CD4-positive, alpha-beta T cell treated with Interleukin-21 for 1 hour (primary cell): ENCODE data around the gene TXNRD1.
"Not testable (repeated sequence)": the region's sequence is repeated elsewhere in the genome, so short reads cannot be mapped to it uniquely, and the experiment has no call there.

Experiments
- DNase-seq: peaks from one replicate; pipeline ENCODE4 v3.0.0-alpha.2; 2020

Gene TXNRD1

GRCh38 chr12:104215638-104216297, at the start of gene TXNRD1:
Gene TXNRD1, plus strand, starts transcription at chr12:104215779. Its CDS starts 24 bp downstream, at chr12:104215803.
- peak; percentile 84 for DNase-seq

- DNase-seq = no peak
These were observed 49.8 kb upstream of the TXNRD1 start for GRCh38 chr12:104165801-104166200.

GRCh38 chr12:104166465-104166864, 49.1 kb upstream of the TXNRD1 start:
- no peak for DNase-seq

- DNase-seq = no peak
These were observed 47.8 kb upstream of the TXNRD1 start for GRCh38 chr12:104167519-104168458.

GRCh38 chr12:104168596-104168995, 47.0 kb upstream of the TXNRD1 start:
- no peak for DNase-seq

- DNase-seq = no peak
These were observed 43.6 kb upstream of the TXNRD1 start for GRCh38 chr12:104171785-104172569.

- DNase-seq = no peak
These were observed 43.0 kb upstream of the TXNRD1 start for GRCh38 chr12:104172570-104172947.

GRCh38 chr12:104173804-104174203, 41.8 kb upstream of the TXNRD1 start:
- DNase-seq = not testable (repeated sequence)

GRCh38 chr12:104175726-104176247, 39.8 kb upstream of the TXNRD1 start:
- no peak for DNase-seq

GRCh38 chr12:104177336-104177662, 38.3 kb upstream of the TXNRD1 start:
- no peak for DNase-seq

- DNase-seq = no peak
These were observed 37.7 kb upstream of the TXNRD1 start for GRCh38 chr12:104177663-104178501.

GRCh38 chr12:104180374-104180773, 35.2 kb upstream of the TXNRD1 start:
- DNase-seq = no peak

GRCh38 chr12:104181313-104181712, 34.3 kb upstream of the TXNRD1 start:
- no peak for DNase-seq

GRCh38 chr12:104182144-104182543, 33.4 kb upstream of the TXNRD1 start:
- DNase-seq = no peak

- DNase-seq = no peak
These were observed 32.8 kb upstream of the TXNRD1 start for GRCh38 chr12:104182621-104183378.

- DNase-seq = no peak
These were observed 32.1 kb upstream of the TXNRD1 start for GRCh38 chr12:104183443-104183842.

GRCh38 chr12:104187446-104188155, 28.0 kb upstream of the TXNRD1 start:
- no peak for DNase-seq

- no peak for DNase-seq
These were observed 27.0 kb upstream of the TXNRD1 start for GRCh38 chr12:104188534-104188933.

- no peak for DNase-seq
These were observed 25.5 kb upstream of the TXNRD1 start for GRCh38 chr12:104189915-104190555.

- no peak for DNase-seq
These were observed 24.9 kb upstream of the TXNRD1 start for GRCh38 chr12:104190641-104191176.
